ENCODE measurements around the gene KCNC2.

- TF ChIP-seq, protein P1, sequence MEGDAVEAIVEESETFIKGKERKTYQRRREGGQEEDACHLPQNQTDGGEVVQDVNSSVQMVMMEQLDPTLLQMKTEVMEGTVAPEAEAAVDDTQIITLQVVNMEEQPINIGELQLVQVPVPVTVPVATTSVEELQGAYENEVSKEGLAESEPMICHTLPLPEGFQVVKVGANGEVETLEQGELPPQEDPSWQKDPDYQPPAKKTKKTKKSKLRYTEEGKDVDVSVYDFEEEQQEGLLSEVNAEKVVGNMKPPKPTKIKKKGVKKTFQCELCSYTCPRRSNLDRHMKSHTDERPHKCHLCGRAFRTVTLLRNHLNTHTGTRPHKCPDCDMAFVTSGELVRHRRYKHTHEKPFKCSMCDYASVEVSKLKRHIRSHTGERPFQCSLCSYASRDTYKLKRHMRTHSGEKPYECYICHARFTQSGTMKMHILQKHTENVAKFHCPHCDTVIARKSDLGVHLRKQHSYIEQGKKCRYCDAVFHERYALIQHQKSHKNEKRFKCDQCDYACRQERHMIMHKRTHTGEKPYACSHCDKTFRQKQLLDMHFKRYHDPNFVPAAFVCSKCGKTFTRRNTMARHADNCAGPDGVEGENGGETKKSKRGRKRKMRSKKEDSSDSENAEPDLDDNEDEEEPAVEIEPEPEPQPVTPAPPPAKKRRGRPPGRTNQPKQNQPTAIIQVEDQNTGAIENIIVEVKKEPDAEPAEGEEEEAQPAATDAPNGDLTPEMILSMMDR (conservative IDR thresholded peaks at IDR 0.05) = no peak
- no peak for TF ChIP-seq ZFX (IDR thresholded peaks at IDR 0.05)
Observed at GRCh38 chr12:75048767-75049166, 160.9 kb downstream of the KCNC2 start.
